ENCODE results near the gene GATD1. TPM values are rescaled to one million over a fixed set of nuclear protein-coding genes. Genes with fewer than 3 reads are reported as not detected.
A peak's percentile ranks its signal among the peaks of the same experiment; 100 is the strongest.
"Not testable (repeated sequence)": the region's sequence is repeated elsewhere in the genome, so short reads cannot be mapped to it uniquely, and the experiment has no call there.

GATD1 gene
- total RNA-seq, 1 donor from 2014 or later: 51.9 TPM

DNA sequence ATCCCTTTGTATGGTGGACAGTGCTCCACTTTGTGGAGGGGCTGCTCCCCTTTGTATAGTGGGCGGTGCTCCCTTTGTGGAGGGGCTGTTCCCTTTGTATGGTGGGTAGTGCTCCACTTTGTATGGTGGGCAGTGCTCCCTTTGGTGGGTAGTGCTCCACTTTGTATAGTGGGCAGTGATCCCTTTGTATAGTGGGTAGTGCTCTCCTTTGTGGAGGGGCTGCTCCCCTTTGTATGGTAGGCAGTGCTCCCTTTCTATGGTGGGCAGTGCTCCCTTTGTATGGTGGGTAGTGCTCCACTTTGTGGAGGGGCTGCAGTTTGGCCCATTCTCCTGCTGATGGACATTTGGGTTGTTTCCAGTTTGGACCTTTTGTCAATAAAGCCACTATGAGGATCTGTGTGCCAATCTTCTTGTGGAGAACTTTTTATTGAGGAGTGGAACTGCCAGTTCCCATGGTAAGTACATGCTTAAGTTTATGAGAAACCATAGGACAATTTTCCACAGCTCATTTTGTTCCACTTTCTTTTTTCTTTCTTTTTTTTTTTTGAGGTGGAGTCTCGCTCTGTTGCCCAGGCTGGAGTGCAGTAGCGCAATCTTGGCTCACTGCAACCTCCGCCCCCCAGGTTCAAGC, 34.6 kb downstream of the GATD1 start:
- H2AFZ ChIP-seq (ENCODE audit: low read depth, low read length): no peak overlapping the region
- H3K27me3 ChIP-seq (ENCODE audit: insufficient read depth, low read length): no peaks in the 10 kb centered on the region
- Mint-ChIP-seq H3K4me3 (ENCODE audit: unreplicated experiment) (no peak overlapping the region), H3K4me1 (ENCODE audit: low read depth, unreplicated experiment) (peaks cover 5% of the 10 kb centered on the region), H3K27ac (ENCODE audit: unreplicated experiment) (no peak overlapping the region), H3K9me3 (ENCODE audit: unreplicated experiment) (no peaks in the 10 kb centered on the region), H3K36me3 (ENCODE audit: low read depth, unreplicated experiment) (no peaks in the 10 kb centered on the region), H3K27me3 (ENCODE audit: low read depth, unreplicated experiment) (peaks cover 9% of the 10 kb centered on the region)
- TF ChIP-seq, protein P1, sequence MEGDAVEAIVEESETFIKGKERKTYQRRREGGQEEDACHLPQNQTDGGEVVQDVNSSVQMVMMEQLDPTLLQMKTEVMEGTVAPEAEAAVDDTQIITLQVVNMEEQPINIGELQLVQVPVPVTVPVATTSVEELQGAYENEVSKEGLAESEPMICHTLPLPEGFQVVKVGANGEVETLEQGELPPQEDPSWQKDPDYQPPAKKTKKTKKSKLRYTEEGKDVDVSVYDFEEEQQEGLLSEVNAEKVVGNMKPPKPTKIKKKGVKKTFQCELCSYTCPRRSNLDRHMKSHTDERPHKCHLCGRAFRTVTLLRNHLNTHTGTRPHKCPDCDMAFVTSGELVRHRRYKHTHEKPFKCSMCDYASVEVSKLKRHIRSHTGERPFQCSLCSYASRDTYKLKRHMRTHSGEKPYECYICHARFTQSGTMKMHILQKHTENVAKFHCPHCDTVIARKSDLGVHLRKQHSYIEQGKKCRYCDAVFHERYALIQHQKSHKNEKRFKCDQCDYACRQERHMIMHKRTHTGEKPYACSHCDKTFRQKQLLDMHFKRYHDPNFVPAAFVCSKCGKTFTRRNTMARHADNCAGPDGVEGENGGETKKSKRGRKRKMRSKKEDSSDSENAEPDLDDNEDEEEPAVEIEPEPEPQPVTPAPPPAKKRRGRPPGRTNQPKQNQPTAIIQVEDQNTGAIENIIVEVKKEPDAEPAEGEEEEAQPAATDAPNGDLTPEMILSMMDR (IDR thresholded peaks at IDR 0.05; ENCODE audit: insufficient read depth, low read depth, low read length): no peak
- TF ChIP-seq EZH2 (IDR thresholded peaks at IDR 0.05; ENCODE audit: insufficient read depth, low read length): no peak
- no peaks in the 10 kb centered on the region for H3K36me3 ChIP-seq (ENCODE audit: insufficient read depth, low read length)
- H3K79me2 ChIP-seq (ENCODE audit: insufficient read depth, low read length): peaks cover 5% of the 10 kb centered on the region
- no peak for FAIRE-seq
- H3K9ac ChIP-seq (ENCODE audit: low read length): no peak overlapping the region
- peaks cover 3% of the 10 kb centered on the region for H3K4me1 ChIP-seq (ENCODE audit: insufficient read depth, low read length)
- H3K4me3 ChIP-seq (ENCODE audit: insufficient read depth, low read depth, low read length): no peak overlapping the region
- no peaks in the 10 kb centered on the region for H3K9me3 ChIP-seq (ENCODE audit: insufficient read depth, low read depth, low read length)
- H4K20me1 ChIP-seq (ENCODE audit: insufficient read depth, low read length): no peaks in the 10 kb centered on the region
- H3K4me2 ChIP-seq (ENCODE audit: low read length): no peak overlapping the region
- no peak for DNase-seq (ENCODE audit: low read depth)
- no peak overlapping the region for H3K27ac ChIP-seq (ENCODE audit: low read depth, low read length)

GRCh38 chr11:742156-742546, 35.1 kb downstream of the GATD1 start:
- Histone ChIP-seq H3K27ac (ENCODE audit: low read depth, low read length) (no peak overlapping the region), H3K9ac (ENCODE audit: low read length) (no peak overlapping the region), H3K4me1 (ENCODE audit: insufficient read depth, low read length) (peaks cover 3% of the 10 kb centered on the region), H4K20me1 (ENCODE audit: insufficient read depth, low read length) (no peaks in the 10 kb centered on the region), H3K27me3 (ENCODE audit: insufficient read depth, low read length) (peaks cover 5% of the 10 kb centered on the region), H3K9me3 (ENCODE audit: insufficient read depth, low read depth, low read length) (no peaks in the 10 kb centered on the region), H3K4me2 (ENCODE audit: low read length) (no peak overlapping the region), H3K36me3 (ENCODE audit: insufficient read depth, low read length) (no peaks in the 10 kb centered on the region), H2AFZ (ENCODE audit: low read depth, low read length) (no peak overlapping the region), H3K79me2 (ENCODE audit: insufficient read depth, low read length) (no peaks in the 10 kb centered on the region), H3K4me3 (ENCODE audit: insufficient read depth, low read depth, low read length) (no peak overlapping the region)
- Mint-ChIP-seq H3K36me3 (ENCODE audit: low read depth, unreplicated experiment) (no peaks in the 10 kb centered on the region), H3K27ac (ENCODE audit: unreplicated experiment) (no peak overlapping the region), H3K9me3 (ENCODE audit: unreplicated experiment) (no peaks in the 10 kb centered on the region), H3K4me3 (ENCODE audit: unreplicated experiment) (no peak overlapping the region), H3K27me3 (ENCODE audit: low read depth, unreplicated experiment) (peaks cover 12% of the 10 kb centered on the region), H3K4me1 (ENCODE audit: low read depth, unreplicated experiment) (peaks cover 9% of the 10 kb centered on the region)
- FAIRE-seq: no peak
- no peak for DNase-seq (ENCODE audit: low read depth)
- TF ChIP-seq EZH2 (IDR thresholded peaks at IDR 0.05; ENCODE audit: insufficient read depth, low read length): no peak
- TF ChIP-seq, protein P1 (IDR thresholded peaks at IDR 0.05; ENCODE audit: insufficient read depth, low read depth, low read length): no peak

GRCh38 chr11:737899-738298, 39.4 kb downstream of the GATD1 start:
- not testable (repeated sequence) for H3K27ac ChIP-seq (ENCODE audit: low read depth, low read length); FAIRE-seq

More at GRCh38 chr11:737899-738298, 39.4 kb downstream of the GATD1 start:
- peak overlapping the region; percentile 27 for H3K4me3 Mint-ChIP-seq (ENCODE audit: unreplicated experiment)
- not testable (repeated sequence) for H3K9me3 Mint-ChIP-seq (ENCODE audit: unreplicated experiment); H3K27me3 ChIP-seq (ENCODE audit: insufficient read depth, low read length); H3K4me3 ChIP-seq (ENCODE audit: insufficient read depth, low read depth, low read length); H3K36me3 ChIP-seq (ENCODE audit: insufficient read depth, low read length); H3K79me2 ChIP-seq (ENCODE audit: insufficient read depth, low read length); H3K4me1 ChIP-seq (ENCODE audit: insufficient read depth, low read length); H3K27ac Mint-ChIP-seq (ENCODE audit: unreplicated experiment); H3K36me3 Mint-ChIP-seq (ENCODE audit: low read depth, unreplicated experiment); H3K9ac ChIP-seq (ENCODE audit: low read length); H4K20me1 ChIP-seq (ENCODE audit: insufficient read depth, low read length); DNase-seq (ENCODE audit: low read depth); H2AFZ ChIP-seq (ENCODE audit: low read depth, low read length); H3K4me1 Mint-ChIP-seq (ENCODE audit: low read depth, unreplicated experiment); H3K4me2 ChIP-seq (ENCODE audit: low read length); H3K9me3 ChIP-seq (ENCODE audit: insufficient read depth, low read depth, low read length)
- peaks cover 24% of the 10 kb centered on the region for H3K27me3 Mint-ChIP-seq (ENCODE audit: low read depth, unreplicated experiment)
